IMR-90 (cell line): ENCODE measurements around the gene ADD3. TPM values are rescaled to one million over a fixed set of nuclear protein-coding genes. Genes with fewer than 3 reads are reported as not detected.

Experiments used
- ATAC-seq: fragments of 200-7000 bp; cut with Tn5 transposase; 2 replicates; pipeline ENCODE4 v1.9.1; 2020; ENCODE audit warnings: low read depth, mild to moderate bottlenecking, moderate library complexity
- BruUV-seq: library from RNA; stranded (reverse); fragments of 400-500 nt; replicated peaks from 2 replicates; lab custom pipeline; 2021; lab: Mats Ljungman, UMichigan
- CTCF ChIA-PET: fragments of 300-600 bp; formaldehyde crosslinking; extraction: SDS; loops from one replicate; lab custom pipeline; 2021; ENCODE audit warnings: antibody characterized with exemption; lab: Yijun Ruan, JAX
- POLR2A ChIA-PET: fragments of 300-600 bp; sonication (Branson Sonifier 250); formaldehyde crosslinking; loops from one replicate; lab custom pipeline; 2022; ENCODE audit warnings: antibody characterized with exemption; ENCODE audit not compliant: unreplicated experiment; lab: Charles Lee
- DNase-seq: peaks from one replicate; pipeline ENCODE4 v3.0.0; 2013
- H2AFZ ChIP-seq: replicated peaks from 2 replicates; pipeline ENCODE3; 2013; ENCODE audit warnings: low read length, mild to moderate bottlenecking; ENCODE audit not compliant: poor library complexity
- H2AK5ac ChIP-seq: 2 replicates; pipeline ENCODE4 v1.6.1; 2013; ENCODE audit warnings: low read depth, low read length, inconsistent platforms
- H2AK9ac ChIP-seq: replicated peaks from 2 replicates; pipeline ENCODE3; 2013; ENCODE audit warnings: mild to moderate bottlenecking, low read depth, low read length, moderate library complexity; ENCODE audit not compliant: poor library complexity
- H2BK120ac ChIP-seq: 2 replicates; pipeline ENCODE4 v1.6.1; 2013; ENCODE audit warnings: low read depth, low read length, inconsistent platforms
- H2BK15ac ChIP-seq: 3 replicates; pipeline ENCODE4 v1.6.1; 2013; ENCODE audit warnings: low read depth, low read length, inconsistent platforms
- H2BK20ac ChIP-seq: 2 replicates; pipeline ENCODE4 v1.6.1; 2013; ENCODE audit warnings: low read depth, mild to moderate bottlenecking, inconsistent platforms, low read length, moderate library complexity
- H2BK5ac ChIP-seq: 2 replicates; pipeline ENCODE4 v1.6.1; 2013; ENCODE audit warnings: mild to moderate bottlenecking, low read depth, low read length, inconsistent platforms; ENCODE audit not compliant: poor library complexity, severe bottlenecking
- H3K14ac ChIP-seq: replicated peaks from 2 replicates; pipeline ENCODE4 v1.6.1; 2013; ENCODE audit warnings: low read depth, low read length, inconsistent platforms
- H3K18ac ChIP-seq: 2 replicates; pipeline ENCODE4 v1.6.1; 2013; ENCODE audit warnings: low read depth, low read length, control low read depth
- H3K23ac ChIP-seq: 2 replicates; pipeline ENCODE4 v1.6.1; 2013; ENCODE audit warnings: low read depth, low read length, inconsistent platforms
- H3K27ac ChIP-seq: 2 replicates; pipeline ENCODE4 v1.5.1; 2013; ENCODE audit warnings: mild to moderate bottlenecking, control low read depth, low read length; ENCODE audit not compliant: insufficient read depth
- H3K27me3 ChIP-seq: 2 replicates; pipeline ENCODE4 v1.6.1; 2013; ENCODE audit warnings: low read length; ENCODE audit not compliant: control insufficient read depth, insufficient read depth
- H3K36me3 ChIP-seq: 2 replicates; pipeline ENCODE4 v1.6.1; 2013; ENCODE audit warnings: low read length, mixed read lengths; ENCODE audit not compliant: control insufficient read depth, insufficient read depth
- H3K4ac ChIP-seq: 2 replicates; pipeline ENCODE4 v1.6.1; 2013; ENCODE audit warnings: low read depth, low read length, inconsistent platforms
- H3K4me1 ChIP-seq: 2 replicates; pipeline ENCODE4 v1.6.1; 2013; ENCODE audit warnings: low read length, mixed read lengths; ENCODE audit not compliant: control insufficient read depth, insufficient read depth
- H3K4me2 ChIP-seq: 2 replicates; pipeline ENCODE4 v1.6.1; 2013; ENCODE audit warnings: low read depth, mild to moderate bottlenecking, control low read depth, low read length, moderate library complexity
- H3K4me3 ChIP-seq: 2 replicates; pipeline ENCODE4 v1.5.1; 2013; ENCODE audit warnings: low read depth, mild to moderate bottlenecking, control low read depth, low read length, moderate library complexity; ENCODE audit not compliant: insufficient read depth
- H3K56ac ChIP-seq: 2 replicates; pipeline ENCODE4 v1.6.1; 2013; ENCODE audit warnings: low read length, inconsistent platforms; ENCODE audit not compliant: insufficient read depth; ENCODE audit errors: extremely low read depth
- H3K79me1 ChIP-seq, 2 experiments: 2 replicates each; pipeline ENCODE4 v1.6.1; 2013; ENCODE audit warnings: low read length in 2 of 2, inconsistent platforms in 1 of 2, low read depth in 1 of 2
- H3K9ac ChIP-seq: 2 replicates; pipeline ENCODE4 v1.6.1; 2013; ENCODE audit warnings: low read depth, low read length, control low read depth
- H3K9me1 ChIP-seq: 2 replicates; pipeline ENCODE4 v1.6.1; 2013; ENCODE audit warnings: low read length, inconsistent platforms; ENCODE audit not compliant: insufficient read depth
- H3K9me3 ChIP-seq: 2 replicates; pipeline ENCODE4 v1.6.1; 2013; ENCODE audit warnings: low read length; ENCODE audit not compliant: control insufficient read depth, insufficient read depth
- H4K20me1 ChIP-seq: 2 replicates; pipeline ENCODE4 v1.6.1; 2013; ENCODE audit warnings: low read length, inconsistent platforms; ENCODE audit not compliant: insufficient read depth
- H4K5ac ChIP-seq: 2 replicates; pipeline ENCODE4 v1.6.1; 2013; ENCODE audit warnings: mild to moderate bottlenecking, low read depth, low read length, control low read depth
- H4K8ac ChIP-seq, 2 experiments: 2 replicates each; pipeline ENCODE4 v1.6.1; 2013; ENCODE audit warnings: low read depth in 2 of 2, low read length in 2 of 2, control low read depth in 1 of 2, inconsistent platforms in 1 of 2
- H4K91ac ChIP-seq: 2 replicates; pipeline ENCODE4 v1.6.1; 2013; ENCODE audit warnings: low read depth, low read length, inconsistent platforms; ENCODE audit not compliant: insufficient read depth
- USF2 ChIP-seq: fragments of 150-350 bp; IDR thresholded peaks from 2 replicates; pipeline ENCODE4 v1.6.1; 2017; ENCODE audit warnings: mild to moderate bottlenecking, antibody characterized with exemption, low read length, low read depth
- WGBS, 2 experiments: methylation state at CpG; one replicate each; pipeline versions ENCODE4 v1.1.5 to v1.1.7; 2013; ENCODE audit warnings: missing lambda C conversion rate in 2 of 2; ENCODE audit not compliant: insufficient read length in 1 of 2; ENCODE audit errors: extremely low coverage in 2 of 2; 5-methylcytosine and 5-hydroxymethylcytosine counted together
- dilution Hi-C: fragments of 300-500 bp; cut with HindIII; formaldehyde crosslinking; loops from one replicate; pipeline ENCODE4 v1.14.3; 2018; ENCODE audit warnings: low sequenced_read_pairs; ENCODE audit not compliant: unreplicated experiment
- in situ Hi-C: fragments of 300-500 bp; cut with MboI; formaldehyde crosslinking; loops from 3 replicates; pipeline ENCODE4 v1.14.3; 2019; ENCODE audit warnings: low sequenced_read_pairs, inconsistent platforms, mixed read lengths
- intact Hi-C: fragments of 100-400 bp; cut with micrococcal nuclease; formaldehyde crosslinking; loops from 2 replicates; pipeline ENCODE4 v1.10.0; 2022
- polyA plus RNA-seq, 3 experiments: library from polyadenylated mRNA; depleted of rRNA; stranded (reverse); fragments of >200 nt; gene quantifications; 2 replicates each; pipeline ENCODE4 v1.2.3, GENCODE V29; 2012; ENCODE audit warnings: low replicate concordance in 1 of 3
- total RNA-seq: library from RNA; depleted of rRNA; stranded (reverse); fragments of >200 nt; gene quantifications from 2 replicates; pipeline ENCODE4 v1.2.3, GENCODE V29; 2012

Gene ADD3
- total and polyA plus RNA-seq, 2 of the 4 experiments (the other 2 are of a cell fraction): 138 to 212 TPM

GRCh38 chr10:110181451-110181850 lies 173.7 kb downstream of the ADD3 start:
- Histone ChIP-seq H2AK9ac (no peak overlapping the region), H4K8ac (no peak overlapping the region), H4K91ac (no peak overlapping the region), H2AFZ (no peak overlapping the region), H2AK5ac (no peak overlapping the region), H3K27ac (no peak overlapping the region), H2BK5ac (no peak overlapping the region), H3K79me1 (no peaks in the 10 kb centered on the region), H3K36me3 (no peaks in the 10 kb centered on the region), H3K4me1 (no peaks in the 10 kb centered on the region), H3K4ac (no peak overlapping the region), H3K23ac (no peak overlapping the region), H3K4me3 (no peak overlapping the region), H3K27me3 (peaks cover 12% of the 10 kb centered on the region), H3K14ac (no peak overlapping the region), H3K18ac (no peak overlapping the region), H3K4me2 (no peak overlapping the region), H2BK15ac (no peak overlapping the region), H2BK20ac (no peak overlapping the region), H2BK120ac (no peak overlapping the region), H4K5ac (no peak overlapping the region), H3K9ac (no peak overlapping the region), H4K20me1 (no peaks in the 10 kb centered on the region), H3K9me1 (no peaks in the 10 kb centered on the region), H3K56ac (no peak overlapping the region), H3K9me3 (no peaks in the 10 kb centered on the region)
- dilution Hi-C loops: no loop called here
- WGBS, 2 experiments: 100% methylated on average over 1 of the region's 10 CpGs; no CpG with 5 or more reads in 1 of the 2 experiments
- DNase-seq: no peak
- ATAC-seq: no peak
- TF ChIP-seq USF2: no peak
- no TSS peak for BruUV-seq
- intact Hi-C loops: no loop called here
- ChIA-PET POLR2A (no interaction called here), CTCF (no interaction called here)
- in situ Hi-C loops: no loop called here
